ENCODE data around the gene ADGRV1.

GRCh38 chr5:90569084-90569483, 10.5 kb downstream of the ADGRV1 start:
- no peak for TF ChIP-seq CTCF (conservative IDR thresholded peaks at IDR 0.05; ENCODE audit: low read depth, low read length)
- TF ChIP-seq EZH2 (IDR thresholded peaks at IDR 0.05; ENCODE audit: borderline replicate concordance, low read depth, low read length, poor library complexity, severe bottlenecking), result no peak

Data from A673 (cell line).